HG03280 (cell line): ENCODE data around the gene SORL1.

ENCODE experiments used
- ATAC-seq: cut with Tn5 transposase; IDR thresholded peaks from one replicate; pipeline ENCODE4 v1.9.1; 2021; ENCODE audit warnings: mild to moderate bottlenecking, moderate library complexity; ENCODE audit not compliant: unreplicated experiment

The SORL1 gene

GRCh38 chr11:121581607-121582006 is 129.5 kb downstream of the SORL1 start:
- no peak for ATAC-seq

DNA sequence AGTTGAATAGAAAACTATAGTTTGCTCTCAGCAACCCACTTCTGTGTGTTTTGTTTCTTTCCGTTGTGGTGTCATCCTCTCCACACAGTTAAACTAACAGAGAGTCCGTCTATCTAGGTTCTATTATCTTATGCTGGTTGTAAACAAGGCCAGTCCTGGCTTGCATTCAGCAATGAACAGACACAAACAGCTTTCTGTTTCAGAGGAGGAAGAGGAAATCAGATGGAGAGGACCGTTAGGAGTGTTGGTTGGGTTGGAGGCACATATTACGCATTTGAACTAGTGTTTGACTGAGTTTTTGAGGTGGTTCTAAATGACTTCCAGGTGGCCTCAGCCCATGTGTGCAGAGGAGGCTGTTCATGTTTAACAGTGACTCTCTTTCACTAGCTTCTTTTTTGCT is 130.2 kb downstream of the SORL1 start:
- ATAC-seq: no peak

- ATAC-seq: no peak
Observed at GRCh38 chr11:121583825-121584224, 131.7 kb downstream of the SORL1 start.

GRCh38 chr11:121586750-121587149 is 134.6 kb downstream of the SORL1 start:
- no peak for ATAC-seq

DNA sequence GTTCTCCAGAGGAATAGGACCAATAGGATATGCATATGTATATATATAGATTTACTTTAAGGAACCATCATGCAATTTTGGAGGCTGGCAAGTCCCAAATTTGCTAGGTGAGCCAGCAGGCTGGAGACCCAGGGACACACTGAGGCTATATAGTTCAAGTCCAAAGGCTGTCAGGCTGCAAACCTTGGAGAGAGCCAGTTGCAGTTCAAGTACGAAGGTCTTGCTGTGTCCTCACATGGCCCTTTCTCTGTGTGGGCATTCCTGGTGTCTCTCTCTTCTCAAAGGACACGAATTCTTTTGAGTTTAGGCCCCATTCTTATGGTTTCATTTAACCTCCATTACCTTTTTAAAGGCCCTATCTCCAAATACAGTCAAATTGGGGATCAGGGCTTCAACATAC is 135.1 kb downstream of the SORL1 start:
- no peak for ATAC-seq

- ATAC-seq: no peak
Observed at GRCh38 chr11:121588747-121589146, 136.6 kb downstream of the SORL1 start.

DNA sequence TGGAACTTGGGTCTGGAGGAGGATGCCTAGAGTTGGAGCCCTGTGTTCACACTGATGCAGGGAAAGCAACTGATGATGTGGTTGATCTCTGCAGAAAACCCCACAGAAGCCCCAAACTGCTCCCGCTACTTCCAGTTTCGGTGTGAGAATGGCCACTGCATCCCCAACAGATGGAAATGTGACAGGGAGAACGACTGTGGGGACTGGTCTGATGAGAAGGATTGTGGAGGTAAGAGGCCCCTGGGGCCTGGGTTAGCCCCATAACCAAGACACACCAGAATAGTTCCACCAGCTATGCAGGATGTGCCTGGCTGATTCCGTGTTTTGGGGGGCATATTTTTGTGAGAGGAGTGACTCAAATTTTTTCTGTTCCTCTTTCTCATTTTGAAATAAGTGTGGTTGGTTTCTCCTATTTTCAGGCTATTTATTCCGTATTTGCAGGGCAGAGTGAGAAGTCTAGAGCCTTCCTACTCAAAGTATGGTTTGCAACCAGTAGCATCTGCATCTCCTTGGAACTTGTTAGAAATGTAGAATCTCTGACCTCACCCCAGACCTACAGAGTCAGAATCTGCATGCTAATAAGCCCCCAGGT is 137.9 kb downstream of the SORL1 start:
- ATAC-seq: peak; percentile 60

DNA sequence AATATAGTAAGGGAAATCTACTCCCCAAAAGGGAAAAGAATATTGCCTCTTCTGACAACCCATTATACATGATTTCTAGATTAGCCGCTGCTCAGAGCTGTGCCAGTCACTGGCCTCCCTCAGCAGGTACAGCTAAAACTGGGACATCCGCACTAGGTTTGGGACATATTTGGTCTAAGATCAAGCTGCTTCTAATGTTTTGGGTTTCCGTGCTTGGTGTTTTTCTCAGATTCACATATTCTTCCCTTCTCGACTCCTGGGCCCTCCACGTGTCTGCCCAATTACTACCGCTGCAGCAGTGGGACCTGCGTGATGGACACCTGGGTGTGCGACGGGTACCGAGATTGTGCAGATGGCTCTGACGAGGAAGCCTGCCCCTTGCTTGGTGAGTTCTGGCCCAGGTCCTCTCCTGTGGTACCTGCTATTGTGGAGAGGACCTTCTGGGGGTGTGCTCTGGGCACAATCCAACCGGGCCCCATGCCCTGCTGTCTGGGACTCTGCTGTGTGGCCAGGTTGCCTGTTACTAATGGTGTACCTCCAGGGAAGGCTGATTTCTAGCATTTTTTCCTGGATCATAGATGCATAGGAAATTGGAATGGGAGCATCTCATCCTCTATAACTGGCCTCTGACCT is 138.8 kb downstream of the SORL1 start:
- ATAC-seq: peak; percentile 15

- no peak for ATAC-seq
Observed at GRCh38 chr11:121591405-121592033, 139.4 kb downstream of the SORL1 start.

- ATAC-seq: no peak
Observed at GRCh38 chr11:121592708-121593107, 140.6 kb downstream of the SORL1 start.

- no peak for ATAC-seq
Observed at GRCh38 chr11:121595717-121596161, 143.6 kb downstream of the SORL1 start.

- no peak for ATAC-seq
Observed at GRCh38 chr11:121596195-121597155, 144.4 kb downstream of the SORL1 start.

GRCh38 chr11:121603316-121603715 is 151.2 kb downstream of the SORL1 start:
- no peak for ATAC-seq

GRCh38 chr11:121604152-121604551 is 152.0 kb downstream of the SORL1 start:
- no peak for ATAC-seq

DNA sequence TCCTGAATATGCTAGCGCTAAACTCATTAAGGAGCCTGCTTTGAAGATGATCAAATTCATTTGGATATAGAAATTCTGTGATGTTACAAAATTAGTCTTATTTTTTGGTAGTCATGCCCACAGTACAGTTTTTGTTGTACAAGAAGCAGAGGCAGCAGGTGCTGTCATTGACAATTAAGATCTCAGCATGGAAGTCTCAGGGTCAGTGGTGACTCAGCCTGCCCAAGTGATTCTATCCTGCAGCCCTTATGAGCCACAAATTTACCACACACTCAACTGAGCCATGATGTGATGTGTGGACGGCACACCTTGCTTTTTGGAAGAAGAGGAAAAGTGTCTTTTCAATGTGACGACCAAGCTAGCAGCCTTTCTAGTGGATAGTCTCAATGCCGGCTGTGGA is 154.2 kb downstream of the SORL1 start:
- no peak for ATAC-seq

GRCh38 chr11:121607341-121607740 is 155.2 kb downstream of the SORL1 start:
- no peak for ATAC-seq

DNA sequence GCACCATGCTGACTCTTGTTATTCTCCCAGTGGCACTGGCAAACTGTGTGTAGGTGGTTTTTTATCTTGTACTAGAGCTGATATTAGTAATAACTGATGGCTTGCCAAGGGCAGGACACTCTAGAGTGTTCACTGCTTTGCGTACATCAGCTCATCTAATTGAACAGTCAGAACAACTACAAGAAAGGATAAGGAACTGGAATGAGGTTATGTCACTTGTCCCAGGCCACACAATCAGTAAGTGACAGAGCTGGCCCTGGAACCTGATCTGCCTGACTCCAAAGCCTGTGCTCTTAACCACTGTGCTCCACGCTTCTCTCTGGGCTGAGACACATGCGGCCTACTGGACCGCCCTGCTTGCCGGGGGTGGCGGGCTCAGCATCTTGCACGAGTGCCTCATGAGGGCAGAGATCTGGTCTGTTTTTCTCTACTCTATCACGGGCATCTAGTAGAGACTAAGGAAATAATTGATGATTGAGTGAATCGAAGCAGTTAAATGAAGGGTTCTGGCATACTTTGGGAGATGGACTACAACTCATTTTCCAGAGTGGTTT is 156.5 kb downstream of the SORL1 start:
- no peak for ATAC-seq

- no peak for ATAC-seq
Observed at GRCh38 chr11:121610706-121611105, 158.6 kb downstream of the SORL1 start.

DNA sequence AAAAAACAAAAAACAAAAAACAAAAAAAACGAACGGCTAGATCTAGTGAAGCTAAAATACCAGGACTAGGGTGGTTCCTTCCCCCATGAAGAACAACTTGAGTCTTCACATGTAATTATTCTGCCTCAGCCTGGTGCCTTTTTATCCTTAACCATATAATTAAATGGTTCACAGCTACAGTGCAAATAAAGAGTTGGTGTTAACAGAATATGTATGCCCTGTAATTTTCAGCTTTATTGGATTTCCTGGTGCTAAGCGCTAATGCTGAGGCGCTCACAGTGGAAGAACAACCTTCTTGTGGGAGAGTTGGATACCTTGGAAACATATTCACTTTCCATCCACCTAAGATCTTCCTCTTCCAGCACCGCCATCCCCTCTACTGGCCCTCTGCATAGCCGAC is 159.1 kb downstream of the SORL1 start:
- ATAC-seq: no peak

DNA sequence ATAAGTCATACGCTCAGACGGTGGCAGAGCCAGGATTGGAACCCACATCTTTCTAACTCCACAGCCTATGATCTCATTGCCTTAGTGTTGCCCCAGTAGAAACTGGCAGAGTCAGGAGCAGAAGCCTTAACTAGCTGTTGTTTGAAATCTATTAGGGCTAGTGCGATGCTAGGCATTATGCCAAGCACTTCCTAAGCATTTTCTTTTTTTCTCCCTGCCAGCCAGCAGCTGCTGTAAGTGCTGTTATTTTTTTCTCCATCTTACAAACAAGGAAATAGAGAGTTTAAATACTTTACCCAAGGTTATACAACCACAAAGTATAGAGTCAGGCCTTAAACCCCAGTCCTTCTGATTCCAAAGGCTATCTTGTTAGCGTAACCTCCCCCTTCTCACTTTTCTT is 161.6 kb downstream of the SORL1 start:
- ATAC-seq: no peak

DNA sequence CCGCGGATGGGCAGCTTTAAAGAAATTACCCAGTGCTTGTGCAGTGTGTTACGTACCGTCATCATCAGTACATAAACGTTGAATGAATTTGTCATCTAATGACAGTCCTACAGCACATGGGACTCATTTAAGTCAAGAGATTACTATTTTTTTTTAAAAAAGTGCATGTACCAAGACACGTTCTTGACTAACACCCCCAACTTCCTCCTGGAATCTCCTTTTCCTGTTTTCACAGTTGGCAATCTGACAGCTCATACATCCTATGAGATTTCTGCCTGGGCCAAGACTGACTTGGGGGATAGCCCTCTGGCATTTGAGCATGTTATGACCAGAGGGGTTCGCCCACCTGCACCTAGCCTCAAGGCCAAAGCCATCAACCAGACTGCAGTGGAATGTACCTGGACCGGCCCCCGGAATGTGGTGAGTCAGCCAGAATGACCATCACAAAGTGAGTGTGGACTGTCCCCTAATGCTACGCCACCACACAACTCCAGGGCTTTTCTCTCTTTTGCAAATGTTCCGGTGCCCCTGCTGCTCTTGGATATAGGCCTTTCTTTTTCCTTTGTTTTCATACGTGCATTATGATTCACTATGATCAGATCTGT is 162.6 kb downstream of the SORL1 start:
- ATAC-seq: no peak
